Adrenal gland (tissue), 19 donors: Measurements from ENCODE around the gene C6orf120. TPM values are rescaled to one million over a fixed set of nuclear protein-coding genes. Genes with fewer than 3 reads are reported as not detected.
A peak's percentile ranks its signal among the peaks of the same experiment; 100 is the strongest.

Experiments
- DNase-seq, 7 donors: peaks; one replicate each; pipeline ENCODE4 v3.0.0-alpha.2; 2019 to 2020
- H3K27ac ChIP-seq, 5 donors: fragments of 200-600 bp; sonication (generic) in 4 of 5; 1 replicate in 3 of 5; 2 replicates in 2 of 5; pipeline versions ENCODE4 v1.5.1 to v1.8.0; 2016 to 2020; ENCODE audit warnings: mild to moderate bottlenecking in 1 of 5
- H3K27me3 ChIP-seq: fragments of 200-600 bp; 2 replicates; pipeline ENCODE4 v1.8.0; 2021
- H3K36me3 ChIP-seq, 2 donors: fragments of 200-600 bp; replicated peaks in 1 of 2; 1 replicate in 1 of 2; 2 replicates in 1 of 2; pipeline versions ENCODE4 v1.5.1 to v1.8.0; 2018 to 2022
- H3K4me1 ChIP-seq, 2 donors: fragments of 200-600 bp; replicated peaks in 1 of 2; 1 replicate in 1 of 2; 2 replicates in 1 of 2; pipeline versions ENCODE4 v1.5.1 to v1.8.0; 2018 to 2021
- H3K4me3 ChIP-seq, 4 donors: fragments of 200-600 bp; sonication (generic) in 3 of 4; one replicate each; pipeline ENCODE4 v1.5.1; 2016 to 2018
- H3K9me3 ChIP-seq, 3 donors: fragments of 200-600 bp; sonication (generic) in 1 of 3; replicated peaks in 1 of 3; 1 replicate in 2 of 3; 2 replicates in 1 of 3; pipeline versions ENCODE4 v1.5.1 to v1.8.0; 2016 to 2021
- POLR2A ChIP-seq, 2 donors: fragments of 450-650 bp; IDR thresholded peaks; one replicate each; pipeline ENCODE4 v1.6.1; 2017; ENCODE audit warnings: antibody characterized with exemption in 2 of 2, mild to moderate bottlenecking in 2 of 2, moderate library complexity in 1 of 2
- WGBS, 4 donors: extraction: QIAGEN DNeasy Blood & Tissue Kit in 2 of 4; methylation state at CpG; one replicate each; pipeline versions ENCODE4 v1.1.5 to v1.1.7; 2013 to 2017; 5-methylcytosine and 5-hydroxymethylcytosine counted together
- intact Hi-C, 2 donors: fragments of 100-400 bp; cut with DNase I; formaldehyde crosslinking; loops; one replicate each; pipeline versions ENCODE4 v1.14.1 to v1.15.0; 2022 to 2023
- long read RNA-seq, 10 donors: library from polyadenylated mRNA in 3 of 10; unstranded in 2 of 10; stranded (forward) in 1 of 10; transcript quantifications; one replicate each; pipeline ENCODE4 v2.0.0 and lab custom pipeline, GENCODE V29; 2021 to 2026
- polyA plus RNA-seq, 3 donors: library from polyadenylated mRNA; stranded (reverse); fragments of 200-250 nt in 2 of 3; fragments of 350-450 nt in 1 of 3; fragmentation: Illumina TruSeq in 1 of 3; extraction: RNeasy Lipid Tissue Mini Kit (QIAGEN cat#74804) in 1 of 3; gene quantifications; one replicate each; pipeline ENCODE4 v1.2.3, GENCODE V29; 2013 to 2014
- total RNA-seq, 9 donors: library from RNA; depleted of rRNA in 4 of 9; stranded (reverse); fragments of >200 nt in 4 of 9; fragments of 120-200 nt in 1 of 9; fragmentation: NEBNext Ultra II Directional in 1 of 9; extraction: Animal tissue kit (Norgen Biotek cat#: 25700) in 1 of 9; gene quantifications; one replicate each; pipeline versions ENCODE4 v1.1.0 to v1.2.4, GENCODE V29; 2013 to 2023
- TF ChIP-seq, protein P1 (sequence below), 6 experiments: fragments of 450-650 bp in 4 of 6; fragments of 200-600 bp in 2 of 6; sonication (generic) in 1 of 6; IDR thresholded peaks; 1 replicate in 5 of 6; 2 replicates in 1 of 6; pipeline versions ENCODE4 v1.5.1 to v1.8.0; 2016 to 2021; ENCODE audit warnings: antibody characterized with exemption in 6 of 6, mild to moderate bottlenecking in 2 of 6, moderate library complexity in 1 of 6
- donor health status: healthy with polysubstance abuse.
- donor health status: Bipolar disorder and iron deficiency.
- donor health status: DM: yes; HTN: yes; CAD: no.
- donor health status: DM: no; HTN: no; CAD: no.
- donor health status: DM: no; HTN: no; CAD: no.
- donor health status: DM: yes; HTN: yes; CAD: no.

Gene C6orf120
- total RNA-seq: 10 to 100 TPM; 22.5 to 59.9 (median 44.5) TPM
- polyA plus RNA-seq: 10 to 100 TPM in 1 of 3 donors, 1 to 10 TPM in 2; 5.0 to 28.4 (median 5.6) TPM
- long read RNA-seq, donor 1, transcript C6orf120-201 (1 exons, 2,667 nt): major isoform, 76 of 76 reads
- long read RNA-seq, donor 1, partial matches to known transcripts: 0 of 76 reads
- long read RNA-seq, donor 1, other reads (novel, unspliced or antisense): 0 of 76 reads
- long read RNA-seq, donor 2, transcript C6orf120-201 (1 exons, 2,667 nt): major isoform, 72 of 72 reads
- long read RNA-seq, donor 2, partial matches to known transcripts: 0 of 72 reads
- long read RNA-seq, donor 2, other reads (novel, unspliced or antisense): 0 of 72 reads
- long read RNA-seq, donor 3, transcript C6orf120-201 (1 exons, 2,667 nt): major isoform, 65 of 65 reads
- long read RNA-seq, donor 3, partial matches to known transcripts: 0 of 65 reads
- long read RNA-seq, donor 3, other reads (novel, unspliced or antisense): 0 of 65 reads
- long read RNA-seq, donor 4, transcript C6orf120-201 (1 exons, 2,667 nt): major isoform, 12 of 12 reads
- long read RNA-seq, donor 4, partial matches to known transcripts: 0 of 12 reads
- long read RNA-seq, donor 4, other reads (novel, unspliced or antisense): 0 of 12 reads
- long read RNA-seq, donor 5, transcript C6orf120-201 (1 exons, 2,667 nt): major isoform, 77 of 77 reads
- long read RNA-seq, donor 5, partial matches to known transcripts: 0 of 77 reads
- long read RNA-seq, donor 5, other reads (novel, unspliced or antisense): 0 of 77 reads
- long read RNA-seq, donor 6, transcript C6orf120-201 (1 exons, 2,667 nt): major isoform, 6 of 6 reads
- long read RNA-seq, donor 6, partial matches to known transcripts: 0 of 6 reads
- long read RNA-seq, donor 6, other reads (novel, unspliced or antisense): 0 of 6 reads
- long read RNA-seq, donor 7, transcript C6orf120-201 (1 exons, 2,667 nt): major isoform, 48 of 48 reads
- long read RNA-seq, donor 7, partial matches to known transcripts: 0 of 48 reads
- long read RNA-seq, donor 7, other reads (novel, unspliced or antisense): 0 of 48 reads
- long read RNA-seq, donor 8, transcript C6orf120-201 (1 exons, 2,667 nt): major isoform, 74 of 185 reads
- long read RNA-seq, donor 8, partial matches to known transcripts: 82 of 185 reads
- long read RNA-seq, donor 8, other reads (novel, unspliced or antisense): 29 of 185 reads
- long read RNA-seq, donor 9, transcript C6orf120-201 (1 exons, 2,667 nt): major isoform, 72 of 131 reads
- long read RNA-seq, donor 9, partial matches to known transcripts: 43 of 131 reads
- long read RNA-seq, donor 9, other reads (novel, unspliced or antisense): 16 of 131 reads
- long read RNA-seq, donor 10, transcript C6orf120-201 (1 exons, 2,667 nt): major isoform, 30 of 30 reads
- long read RNA-seq, donor 10, partial matches to known transcripts: 0 of 30 reads
- long read RNA-seq, donor 10, other reads (novel, unspliced or antisense): 0 of 30 reads

DNA sequence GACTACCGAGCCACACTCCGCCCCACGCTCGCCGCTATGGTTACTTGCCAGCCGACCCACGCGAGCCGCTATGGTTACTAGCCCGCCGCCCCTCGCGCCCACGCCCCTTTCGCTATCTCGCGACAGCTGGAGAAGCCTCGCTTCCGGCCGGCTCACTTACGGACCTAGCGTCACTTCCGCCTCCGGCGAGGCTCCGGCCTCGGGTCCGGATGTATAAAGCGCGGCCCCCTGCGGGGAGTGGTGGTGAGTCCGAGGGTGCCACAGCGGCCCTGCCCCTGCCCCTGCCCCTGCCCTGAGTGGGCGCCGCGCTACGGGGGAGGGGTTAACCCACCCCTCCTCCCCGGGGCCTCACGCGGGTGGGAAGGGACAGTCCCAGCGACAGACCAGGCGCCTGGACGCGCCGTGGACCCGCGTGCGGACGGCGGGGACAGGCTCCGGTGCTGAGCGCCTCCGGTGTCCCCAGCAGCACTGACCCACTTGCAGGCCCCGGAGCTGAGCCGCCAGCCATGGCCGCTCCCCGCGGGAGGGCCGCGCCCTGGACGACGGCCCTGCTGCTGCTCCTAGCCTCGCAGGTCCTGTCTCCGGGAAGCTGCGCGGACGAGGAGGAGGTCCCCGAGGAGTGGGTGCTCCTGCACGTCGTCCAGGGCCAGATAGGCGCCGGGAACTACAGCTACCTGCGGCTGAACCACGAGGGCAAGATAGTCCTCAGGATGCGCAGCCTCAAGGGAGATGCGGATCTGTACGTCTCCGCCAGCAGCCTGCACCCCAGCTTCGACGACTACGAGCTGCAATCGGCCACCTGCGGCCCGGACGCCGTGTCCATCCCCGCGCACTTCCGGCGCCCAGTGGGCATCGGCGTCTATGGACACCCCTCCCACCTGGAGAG lies at the start of gene C6orf120, which contains the start of gene WDR27:
TSS of gene C6orf120 (plus strand) at position 173 of the 886 bp plus-strand sequence. CDS start at position 507, 334 bp downstream.
TSS of gene WDR27 (minus strand) at position 76 of the 886 bp plus-strand sequence. CDS start 13,024 bp downstream, outside the sequence.
- intact Hi-C loops: no loop called here
- Histone ChIP-seq H3K27me3 (no peaks in the 10 kb centered on the region), H3K4me1 (peaks cover 19 to 39% of the 10 kb centered on the region in 2 donors), H3K4me3 (peak within 1 kb of the TSS; percentile 44 to 89 (median 84)), H3K9me3 (no peaks in the 10 kb centered on the region), H3K36me3 (peaks cover 0 to 3% of the 10 kb centered on the region in 2 donors), H3K27ac (peak within 1 kb of the TSS; percentile 78 to 98 (median 88))
- peak; percentile 97 to 98 (median 98) for DNase-seq
- 0 to 1% (median 0%) methylated on average over 7 to 92 of the region's 92 CpGs for WGBS, 4 donors
- TF ChIP-seq, protein P1, sequence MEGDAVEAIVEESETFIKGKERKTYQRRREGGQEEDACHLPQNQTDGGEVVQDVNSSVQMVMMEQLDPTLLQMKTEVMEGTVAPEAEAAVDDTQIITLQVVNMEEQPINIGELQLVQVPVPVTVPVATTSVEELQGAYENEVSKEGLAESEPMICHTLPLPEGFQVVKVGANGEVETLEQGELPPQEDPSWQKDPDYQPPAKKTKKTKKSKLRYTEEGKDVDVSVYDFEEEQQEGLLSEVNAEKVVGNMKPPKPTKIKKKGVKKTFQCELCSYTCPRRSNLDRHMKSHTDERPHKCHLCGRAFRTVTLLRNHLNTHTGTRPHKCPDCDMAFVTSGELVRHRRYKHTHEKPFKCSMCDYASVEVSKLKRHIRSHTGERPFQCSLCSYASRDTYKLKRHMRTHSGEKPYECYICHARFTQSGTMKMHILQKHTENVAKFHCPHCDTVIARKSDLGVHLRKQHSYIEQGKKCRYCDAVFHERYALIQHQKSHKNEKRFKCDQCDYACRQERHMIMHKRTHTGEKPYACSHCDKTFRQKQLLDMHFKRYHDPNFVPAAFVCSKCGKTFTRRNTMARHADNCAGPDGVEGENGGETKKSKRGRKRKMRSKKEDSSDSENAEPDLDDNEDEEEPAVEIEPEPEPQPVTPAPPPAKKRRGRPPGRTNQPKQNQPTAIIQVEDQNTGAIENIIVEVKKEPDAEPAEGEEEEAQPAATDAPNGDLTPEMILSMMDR (IDR thresholded peaks at IDR 0.05): peak in 1 of 6 experiments; percentile 1
- TF ChIP-seq POLR2A (IDR thresholded peaks at IDR 0.05): peak; percentile 89 to 95

DNA sequence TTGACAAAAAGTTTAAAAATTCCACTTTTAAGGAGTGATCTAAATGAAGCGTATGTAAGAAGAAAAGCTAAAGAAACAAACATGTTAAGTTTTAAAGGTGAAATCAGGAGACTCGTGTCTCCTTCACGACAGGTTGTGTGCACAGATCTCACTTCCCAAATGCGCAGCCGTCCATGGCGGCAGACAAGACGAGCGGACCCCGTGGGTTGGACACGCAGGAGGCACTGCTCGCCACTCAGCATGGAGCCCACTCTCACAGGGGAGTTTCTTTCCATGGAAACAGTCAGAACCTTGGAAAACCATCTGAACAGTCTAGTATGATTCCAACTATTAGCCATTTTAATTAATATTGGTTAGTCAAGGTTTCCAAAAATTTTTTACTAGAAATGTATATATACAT lies 49.0 kb upstream of the C6orf120 start:
- Histone ChIP-seq H3K27me3 (no peaks in the 10 kb centered on the region), H3K36me3 (no peaks in the 10 kb centered on the region), H3K9me3 (no peaks in the 10 kb centered on the region), H3K4me1 (no peaks in the 10 kb centered on the region), H3K27ac (no peak overlapping the region), H3K4me3 (no peak overlapping the region)
- TF ChIP-seq, protein P1 (IDR thresholded peaks at IDR 0.05): no peak
- TF ChIP-seq POLR2A (IDR thresholded peaks at IDR 0.05): no peak
- 94 to 97% (median 97%) methylated on average over 11 of the region's 11 CpGs for WGBS, 4 donors
- DNase-seq: no peak
- intact Hi-C loops: no loop called here

DNA sequence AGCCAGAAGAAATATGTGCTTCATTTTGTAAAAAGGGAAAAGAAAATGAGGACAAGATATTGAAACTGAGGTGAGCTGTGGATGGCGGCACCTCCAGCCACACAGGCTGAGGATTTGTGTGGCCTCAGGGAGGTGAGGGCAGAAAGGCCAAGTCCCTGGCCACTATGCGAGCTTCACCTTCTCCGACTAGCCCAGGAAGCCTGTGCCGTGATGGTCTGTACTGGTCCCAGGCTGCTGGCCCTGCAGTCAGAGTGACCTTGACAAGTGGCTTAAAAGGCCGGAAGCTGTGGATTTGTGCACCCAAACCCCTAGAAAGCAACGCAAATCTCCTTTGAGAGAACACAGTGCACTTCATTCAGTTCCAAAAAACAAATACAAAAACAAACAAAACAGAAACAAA lies 48.2 kb upstream of the C6orf120 start:
- H3K4me1 ChIP-seq: no peaks in the 10 kb centered on the region
- DNase-seq: peak in 2 of 7 donors; percentile 24 to 28
- H3K36me3 ChIP-seq: no peaks in the 10 kb centered on the region
- TF ChIP-seq, protein P1 (IDR thresholded peaks at IDR 0.05): no peak
- TF ChIP-seq POLR2A (IDR thresholded peaks at IDR 0.05): no peak
- H3K27ac ChIP-seq: peak overlapping the region in 3 of 5 donors; percentile 61 to 77 (median 71)
- peak overlapping the region in 2 of 4 donors; percentile 39 to 60 for H3K4me3 ChIP-seq
- H3K9me3 ChIP-seq: no peaks in the 10 kb centered on the region
- 57 to 66% (median 62%) methylated on average over 4 to 6 of the region's 6 CpGs for WGBS, 4 donors
- intact Hi-C loops: no loop called here
- H3K27me3 ChIP-seq: no peaks in the 10 kb centered on the region
